Measurements from ENCODE around the gene ALKAL2. TPM values are rescaled to one million over a fixed set of nuclear protein-coding genes. Genes with fewer than 3 reads are reported as not detected.

ALKAL2 gene
- total RNA-seq, 5 donors from 2014 or later (not counting 1 experiment from before 2014, with no cell fraction given): 0.35 TPM; not detected in 4

- CTCF ChIA-PET: no interaction called here
- DNase-seq (no peak), ATAC-seq (replicated peaks in 1 of 4) (no peak)
- POLR2A ChIA-PET: no interaction called here
- H3K27me3 ChIP-seq (replicated peaks in 1 of 2; ENCODE audit: control insufficient read depth in 2 of 2, extremely low read depth in 1 of 2, insufficient read depth in 2 of 2, low read length in 1 of 2): peaks cover 0 to 21% of the 10 kb centered on the region in 2 experiments
- H3K4me3 ChIP-seq (ENCODE audit: control insufficient read depth in 1 of 2, extremely low read depth in 1 of 2, low read length in 1 of 2): no peak overlapping the region
- H3K27me3 Mint-ChIP-seq: peaks cover 5 to 7% of the 10 kb centered on the region in 2 donors
- H3K4me3 Mint-ChIP-seq: no peak overlapping the region
- H3K4me1 Mint-ChIP-seq: peaks cover 12 to 23% (median 19%) of the 10 kb centered on the region in 3 donors
- H3K9me3 Mint-ChIP-seq: no peaks in the 10 kb centered on the region
- H3K27ac ChIP-seq (ENCODE audit: low read length): no peak overlapping the region
- WGBS (ENCODE audit: insufficient coverage): 92% methylated on average over 55 of the region's 56 CpGs
- H3K27ac Mint-ChIP-seq: no peak overlapping the region
- peaks cover 0 to 25% of the 10 kb centered on the region in 2 experiments for H3K4me1 ChIP-seq (ENCODE audit: control insufficient read depth in 1 of 2, extremely low read depth in 1 of 2, insufficient read depth in 2 of 2, low read length in 2 of 2)
- H3K9me3 ChIP-seq: no peaks in the 10 kb centered on the region
- no peaks in the 10 kb centered on the region for H3K36me3 Mint-ChIP-seq
- H3K36me3 ChIP-seq (ENCODE audit: control insufficient read depth in 2 of 2, extremely low read depth in 1 of 2, insufficient read depth in 1 of 2, low read length in 1 of 2): no peaks in the 10 kb centered on the region
Observed at GRCh38 chr2:314561-315336, 26.9 kb upstream of the ALKAL2 start.

DNA sequence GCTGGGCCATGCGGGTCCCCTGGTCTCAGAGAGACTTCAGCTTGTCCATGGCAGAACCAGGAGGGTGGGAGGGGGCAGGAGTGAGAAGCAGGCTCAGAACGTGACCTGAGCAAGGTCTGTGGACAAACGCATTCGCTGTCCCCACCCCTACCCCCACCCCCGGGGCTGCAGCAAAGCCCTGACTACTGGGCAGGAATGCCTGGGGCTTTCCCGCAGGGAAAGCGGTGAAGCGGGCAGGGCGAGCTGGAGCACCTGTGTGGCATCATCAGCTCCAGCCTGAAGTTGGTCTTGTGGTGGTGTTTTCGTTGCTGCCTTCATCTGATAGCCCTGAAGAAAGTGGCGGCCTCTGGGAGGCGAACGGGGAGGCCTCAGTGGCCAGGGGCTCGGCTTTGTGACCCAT lies 26.1 kb upstream of the ALKAL2 start:
- Histone ChIP-seq H3K9me3 (no peaks in the 10 kb centered on the region), H3K4me3 (ENCODE audit: control insufficient read depth in 1 of 2, extremely low read depth in 1 of 2, low read length in 1 of 2) (no peak overlapping the region), H3K36me3 (ENCODE audit: control insufficient read depth in 2 of 2, extremely low read depth in 1 of 2, insufficient read depth in 1 of 2, low read length in 1 of 2) (no peaks in the 10 kb centered on the region), H3K27ac (ENCODE audit: low read length) (no peak overlapping the region), H3K4me1 (ENCODE audit: control insufficient read depth in 1 of 2, extremely low read depth in 1 of 2, insufficient read depth in 2 of 2, low read length in 2 of 2) (peaks cover 0 to 19% of the 10 kb centered on the region in 2 experiments), H3K27me3 (replicated peaks in 1 of 2; ENCODE audit: control insufficient read depth in 2 of 2, extremely low read depth in 1 of 2, insufficient read depth in 2 of 2, low read length in 1 of 2) (peaks cover 0 to 23% of the 10 kb centered on the region in 2 experiments)
- Mint-ChIP-seq H3K4me3 (no peak overlapping the region), H3K9me3 (no peaks in the 10 kb centered on the region), H3K27ac (no peak overlapping the region), H3K4me1 (peaks cover 12 to 22% (median 18%) of the 10 kb centered on the region in 3 donors), H3K27me3 (peaks cover 5 to 7% of the 10 kb centered on the region in 2 donors), H3K36me3 (no peaks in the 10 kb centered on the region)
- CTCF ChIA-PET: no interaction called here
- DNase-seq (no peak), ATAC-seq (replicated peaks in 1 of 4) (no peak)
- POLR2A ChIA-PET: no interaction called here
- 81% methylated on average over 9 of the region's 14 CpGs for WGBS (ENCODE audit: insufficient coverage)

DNA sequence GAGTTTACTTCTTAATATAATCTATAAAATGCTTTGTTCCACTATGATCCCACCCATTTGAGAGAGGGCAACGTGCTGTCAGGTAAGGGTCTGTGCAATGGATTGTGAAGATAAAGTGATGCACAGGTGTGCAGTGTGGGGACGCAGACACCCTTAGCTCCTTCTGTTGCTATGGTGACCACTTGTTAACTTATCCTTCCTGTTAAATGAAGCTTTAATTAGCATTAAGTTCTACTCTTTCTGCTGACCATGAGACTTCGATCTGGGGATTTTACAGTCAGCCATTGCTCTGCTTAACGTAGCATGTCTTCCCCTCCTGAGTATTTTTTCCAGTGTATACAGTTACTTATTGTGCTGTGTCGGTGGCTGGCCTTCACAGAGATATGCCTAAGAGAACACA lies 23.1 kb upstream of the ALKAL2 start:
- Mint-ChIP-seq H3K27ac (no peak overlapping the region), H3K9me3 (no peaks in the 10 kb centered on the region), H3K27me3 (peaks cover 5 to 7% of the 10 kb centered on the region in 2 donors), H3K36me3 (no peaks in the 10 kb centered on the region), H3K4me3 (no peak overlapping the region), H3K4me1 (no peaks in the 10 kb centered on the region)
- Histone ChIP-seq H3K36me3 (ENCODE audit: control insufficient read depth in 2 of 2, extremely low read depth in 1 of 2, insufficient read depth in 1 of 2, low read length in 1 of 2) (no peaks in the 10 kb centered on the region), H3K4me3 (ENCODE audit: control insufficient read depth in 1 of 2, extremely low read depth in 1 of 2, low read length in 1 of 2) (no peak overlapping the region), H3K4me1 (ENCODE audit: control insufficient read depth in 1 of 2, extremely low read depth in 1 of 2, insufficient read depth in 2 of 2, low read length in 2 of 2) (no peaks in the 10 kb centered on the region), H3K27me3 (replicated peaks in 1 of 2; ENCODE audit: control insufficient read depth in 2 of 2, extremely low read depth in 1 of 2, insufficient read depth in 2 of 2, low read length in 1 of 2) (peaks cover 0 to 21% of the 10 kb centered on the region in 2 experiments), H3K9me3 (no peaks in the 10 kb centered on the region), H3K27ac (ENCODE audit: low read length) (no peak overlapping the region)
- CTCF ChIA-PET: no interaction called here
- ATAC-seq (replicated peaks in 1 of 4) (no peak), DNase-seq (no peak)
- 80% methylated on average over 1 of the region's 5 CpGs for whole genome bisulfite sequencing (ENCODE audit: insufficient coverage)
- POLR2A ChIA-PET: no interaction called here

GRCh38 chr2:309954-310510 lies 22.1 kb upstream of the ALKAL2 start:
- no peak overlapping the region for H3K4me3 Mint-ChIP-seq
- Histone ChIP-seq H3K27me3 (replicated peaks in 1 of 2; ENCODE audit: control insufficient read depth in 2 of 2, extremely low read depth in 1 of 2, insufficient read depth in 2 of 2, low read length in 1 of 2) (peaks cover 2 to 13% of the 10 kb centered on the region in 2 experiments), H3K9me3 (no peaks in the 10 kb centered on the region), H3K4me3 (ENCODE audit: control insufficient read depth in 1 of 2, extremely low read depth in 1 of 2, low read length in 1 of 2) (no peak overlapping the region), H3K36me3 (ENCODE audit: control insufficient read depth in 2 of 2, extremely low read depth in 1 of 2, insufficient read depth in 1 of 2, low read length in 1 of 2) (no peaks in the 10 kb centered on the region), H3K27ac (ENCODE audit: low read length) (no peak overlapping the region), H3K4me1 (ENCODE audit: control insufficient read depth in 1 of 2, extremely low read depth in 1 of 2, insufficient read depth in 2 of 2, low read length in 2 of 2) (no peaks in the 10 kb centered on the region)
- no peak for ATAC-seq (replicated peaks in 1 of 4)
- H3K9me3 Mint-ChIP-seq: no peaks in the 10 kb centered on the region
- POLR2A ChIA-PET: no interaction called here
- WGBS (ENCODE audit: insufficient coverage): no CpG with 5 or more reads among the region's 10 CpGs
- CTCF ChIA-PET: no interaction called here
- H3K4me1 Mint-ChIP-seq: no peaks in the 10 kb centered on the region
- peaks cover 2 to 11% of the 10 kb centered on the region in 2 donors for H3K27me3 Mint-ChIP-seq
- no peak overlapping the region for H3K27ac Mint-ChIP-seq
- no peaks in the 10 kb centered on the region for H3K36me3 Mint-ChIP-seq
- DNase-seq: no peak

DNA sequence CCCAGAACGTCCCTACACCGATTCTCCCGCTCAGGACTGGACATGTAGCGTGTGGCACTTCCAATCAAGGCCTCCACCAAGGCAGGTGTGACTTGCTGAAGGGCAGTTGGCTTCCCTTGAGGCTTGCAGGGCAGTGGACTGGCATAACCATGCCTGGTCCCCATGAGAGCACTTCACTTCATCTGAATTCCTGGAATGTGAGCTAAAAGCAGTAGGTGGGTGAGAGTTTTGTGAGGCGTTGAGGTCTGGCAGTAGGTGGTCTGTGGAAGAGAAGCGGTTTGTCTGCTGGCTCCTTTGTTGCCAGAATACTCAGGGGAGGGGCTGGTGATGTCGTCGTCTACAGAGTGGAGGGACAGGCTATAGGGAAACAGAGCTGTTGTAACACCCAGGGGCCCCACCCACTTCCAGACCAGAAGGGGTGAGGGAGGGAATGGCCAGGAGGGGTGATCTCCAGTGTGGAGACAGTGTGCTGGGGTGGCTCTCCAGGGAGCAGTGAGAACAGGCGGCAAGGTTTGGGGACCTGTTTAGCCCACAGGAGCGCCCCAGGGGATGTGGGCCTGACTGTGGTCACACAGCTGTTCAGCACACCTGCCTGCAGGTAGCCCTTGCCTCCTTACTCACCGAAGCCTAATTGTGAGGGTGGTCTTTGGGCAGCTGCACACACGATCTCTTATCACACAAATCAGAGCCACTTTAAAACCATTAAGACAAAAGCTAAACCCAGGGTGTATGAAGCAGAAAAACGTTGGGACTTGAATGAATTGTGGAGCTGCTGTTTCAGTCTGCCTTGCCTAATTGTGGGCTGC lies 21.5 kb upstream of the ALKAL2 start:
- Histone ChIP-seq H3K27ac (ENCODE audit: low read length) (no peak overlapping the region), H3K27me3 (replicated peaks in 1 of 2; ENCODE audit: control insufficient read depth in 2 of 2, extremely low read depth in 1 of 2, insufficient read depth in 2 of 2, low read length in 1 of 2) (peaks cover 2 to 6% of the 10 kb centered on the region in 2 experiments), H3K36me3 (ENCODE audit: control insufficient read depth in 2 of 2, extremely low read depth in 1 of 2, insufficient read depth in 1 of 2, low read length in 1 of 2) (no peaks in the 10 kb centered on the region), H3K9me3 (no peaks in the 10 kb centered on the region), H3K4me3 (ENCODE audit: control insufficient read depth in 1 of 2, extremely low read depth in 1 of 2, low read length in 1 of 2) (no peak overlapping the region), H3K4me1 (ENCODE audit: control insufficient read depth in 1 of 2, extremely low read depth in 1 of 2, insufficient read depth in 2 of 2, low read length in 2 of 2) (no peaks in the 10 kb centered on the region)
- Mint-ChIP-seq H3K4me1 (no peaks in the 10 kb centered on the region), H3K4me3 (no peak overlapping the region), H3K27ac (no peak overlapping the region), H3K9me3 (no peaks in the 10 kb centered on the region), H3K27me3 (peaks cover 2 to 11% of the 10 kb centered on the region in 2 donors), H3K36me3 (no peaks in the 10 kb centered on the region)
- no peak for DNase-seq
- WGBS (ENCODE audit: insufficient coverage): 83% methylated on average over 7 of the region's 13 CpGs
- POLR2A ChIA-PET: no interaction called here
- CTCF ChIA-PET: no interaction called here
- ATAC-seq (replicated peaks in 1 of 4): no peak

- no peak overlapping the region for H3K4me3 Mint-ChIP-seq
- no peak overlapping the region for H3K27ac Mint-ChIP-seq
- ATAC-seq (replicated peaks in 1 of 4): no peak
- POLR2A ChIA-PET: no interaction called here
- DNase-seq: no peak
- no peaks in the 10 kb centered on the region for H3K9me3 ChIP-seq
- WGBS (ENCODE audit: insufficient coverage): 91% methylated on average over 7 of the region's 9 CpGs
- no peaks in the 10 kb centered on the region for H3K36me3 Mint-ChIP-seq
- peaks cover 2% of the 10 kb centered on the region in 2 experiments for H3K27me3 ChIP-seq (replicated peaks in 1 of 2; ENCODE audit: control insufficient read depth in 2 of 2, extremely low read depth in 1 of 2, insufficient read depth in 2 of 2, low read length in 1 of 2)
- CTCF ChIA-PET: no interaction called here
- H3K4me3 ChIP-seq (ENCODE audit: control insufficient read depth in 1 of 2, extremely low read depth in 1 of 2, low read length in 1 of 2): no peak overlapping the region
- no peaks in the 10 kb centered on the region for H3K4me1 Mint-ChIP-seq
- H3K36me3 ChIP-seq (ENCODE audit: control insufficient read depth in 2 of 2, extremely low read depth in 1 of 2, insufficient read depth in 1 of 2, low read length in 1 of 2): no peaks in the 10 kb centered on the region
- H3K27me3 Mint-ChIP-seq: peaks cover 0 to 7% of the 10 kb centered on the region in 2 donors
- no peaks in the 10 kb centered on the region for H3K4me1 ChIP-seq (ENCODE audit: control insufficient read depth in 1 of 2, extremely low read depth in 1 of 2, insufficient read depth in 2 of 2, low read length in 2 of 2)
- H3K9me3 Mint-ChIP-seq: peaks cover 0 to 11% (median 3%) of the 10 kb centered on the region in 3 donors
- no peak overlapping the region for H3K27ac ChIP-seq (ENCODE audit: low read length)
Observed at GRCh38 chr2:305366-305765, 17.5 kb upstream of the ALKAL2 start.
